Colonic mucosa (tissue), 4 donors: ENCODE results near the gene WLS. TPM values are rescaled to one million over a fixed set of nuclear protein-coding genes. Genes with fewer than 3 reads are reported as not detected.
A peak's percentile ranks its signal among the peaks of the same experiment; 100 is the strongest.

Experiments used
- DNase-seq: peaks from one replicate; pipeline ENCODE4 v3.0.0-alpha.2; 2020
- H3K27ac ChIP-seq: fragments of 200-600 bp; one replicate; pipeline ENCODE4 v1.8.0; 2021
- H3K27me3 ChIP-seq: fragments of 200-600 bp; one replicate; pipeline ENCODE4 v1.8.0; 2021
- H3K36me3 ChIP-seq: fragments of 200-600 bp; one replicate; pipeline ENCODE4 v1.8.0; 2021
- H3K4me1 ChIP-seq: fragments of 200-600 bp; one replicate; pipeline ENCODE4 v1.8.0; 2021; ENCODE audit warnings: mild to moderate bottlenecking
- H3K4me3 ChIP-seq: fragments of 200-600 bp; one replicate; pipeline ENCODE4 v1.8.0; 2021
- H3K9ac ChIP-seq, 2 donors: one replicate each; pipeline ENCODE4 v1.7.0; 2013; ENCODE audit warnings: control low read depth in 2 of 2, low read depth in 2 of 2, low read length in 2 of 2
- H3K9me3 ChIP-seq: fragments of 200-600 bp; one replicate; pipeline ENCODE4 v1.8.0; 2021
- intact Hi-C: fragments of 100-400 bp; cut with DNase I; formaldehyde crosslinking; loops from one replicate; pipeline ENCODE4 v1.14.1; 2022
- total RNA-seq, 2 donors: library from RNA; stranded (reverse); fragmentation: NEBNext Ultra II Directional in 1 of 2; extraction: Animal tissue kit (Norgen Biotek cat#: 25700) in 1 of 2; gene quantifications; one replicate each; pipeline ENCODE4 v1.2.1, GENCODE V29; 2021
- TF ChIP-seq, protein P1 (sequence below): fragments of 200-600 bp; IDR thresholded peaks from one replicate; pipeline ENCODE4 v1.8.0; 2022; ENCODE audit warnings: antibody characterized with exemption, mild to moderate bottlenecking
- donor health status: healthy.
- donor health status: DM: no; HTN: no; CAD: no.
- donor health status: DM: no; HTN: no; CAD: no.

The WLS gene
- total RNA-seq, 2 donors from 2014 or later, result 88.3 to 116 TPM

DNA sequence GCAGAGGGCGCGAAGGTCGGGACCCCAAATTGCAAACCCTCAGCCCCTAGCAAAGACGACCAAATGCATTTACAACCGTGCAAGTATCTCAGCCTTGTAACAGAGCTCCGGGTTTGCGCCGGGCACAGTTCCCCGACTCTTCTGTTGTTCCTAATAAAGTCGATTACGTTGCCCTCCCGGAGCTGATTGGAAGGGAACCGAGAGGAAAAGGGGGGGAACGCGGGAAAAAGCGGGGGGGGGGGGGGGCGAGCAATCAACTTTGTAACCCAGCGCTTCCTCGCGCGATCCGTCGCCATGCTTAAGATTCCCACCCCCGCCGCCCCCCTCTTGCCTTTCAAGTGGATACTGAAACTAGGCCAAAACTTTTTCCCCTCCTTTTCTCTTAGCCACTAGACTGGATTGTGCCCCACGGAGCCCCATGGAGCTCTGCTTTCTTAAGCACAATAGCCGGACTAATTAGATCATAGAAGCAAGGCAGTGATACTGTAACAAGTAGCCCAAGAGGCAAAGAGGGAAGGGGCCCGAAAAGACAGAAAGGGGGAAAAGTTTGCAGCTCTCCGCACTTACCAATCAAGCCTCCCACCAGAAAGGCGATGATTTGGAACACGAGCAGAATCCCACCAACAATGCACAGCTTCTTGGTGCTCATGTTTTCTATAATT lies 565 bp downstream of the WLS start:
- peak overlapping the region; percentile 62 for H3K27ac ChIP-seq
- H3K4me3 ChIP-seq, result peak overlapping the region; percentile 59
- H3K27me3 ChIP-seq, result no peaks in the 10 kb centered on the region
- H3K9ac ChIP-seq, result peak overlapping the region; percentile 74 to 97
- TF ChIP-seq, protein P1, sequence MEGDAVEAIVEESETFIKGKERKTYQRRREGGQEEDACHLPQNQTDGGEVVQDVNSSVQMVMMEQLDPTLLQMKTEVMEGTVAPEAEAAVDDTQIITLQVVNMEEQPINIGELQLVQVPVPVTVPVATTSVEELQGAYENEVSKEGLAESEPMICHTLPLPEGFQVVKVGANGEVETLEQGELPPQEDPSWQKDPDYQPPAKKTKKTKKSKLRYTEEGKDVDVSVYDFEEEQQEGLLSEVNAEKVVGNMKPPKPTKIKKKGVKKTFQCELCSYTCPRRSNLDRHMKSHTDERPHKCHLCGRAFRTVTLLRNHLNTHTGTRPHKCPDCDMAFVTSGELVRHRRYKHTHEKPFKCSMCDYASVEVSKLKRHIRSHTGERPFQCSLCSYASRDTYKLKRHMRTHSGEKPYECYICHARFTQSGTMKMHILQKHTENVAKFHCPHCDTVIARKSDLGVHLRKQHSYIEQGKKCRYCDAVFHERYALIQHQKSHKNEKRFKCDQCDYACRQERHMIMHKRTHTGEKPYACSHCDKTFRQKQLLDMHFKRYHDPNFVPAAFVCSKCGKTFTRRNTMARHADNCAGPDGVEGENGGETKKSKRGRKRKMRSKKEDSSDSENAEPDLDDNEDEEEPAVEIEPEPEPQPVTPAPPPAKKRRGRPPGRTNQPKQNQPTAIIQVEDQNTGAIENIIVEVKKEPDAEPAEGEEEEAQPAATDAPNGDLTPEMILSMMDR, result no peak
- peak; percentile 68 for DNase-seq
- H3K9me3 ChIP-seq, result no peaks in the 10 kb centered on the region
- H3K4me1 ChIP-seq, result no peaks in the 10 kb centered on the region
- no peaks in the 10 kb centered on the region for H3K36me3 ChIP-seq
- intact Hi-C loops, result loop anchor here (5.0 to 10.0 kb wide), 2 partner anchors 84 to 93 kb away; no protein-coding TSS in a partner anchor

- DNase-seq, result peak; percentile 47
- intact Hi-C loops, result loop anchor here (5.0 to 10.0 kb wide), 2 partner anchors 84 to 94 kb away; no protein-coding TSS in a partner anchor
- no peaks in the 10 kb centered on the region for H3K9me3 ChIP-seq
- H3K4me3 ChIP-seq, result peak overlapping the region; percentile 59
- peak overlapping the region; percentile 62 for H3K27ac ChIP-seq
- H3K36me3 ChIP-seq, result no peaks in the 10 kb centered on the region
- TF ChIP-seq, protein P1, result no peak
- H3K27me3 ChIP-seq, result no peaks in the 10 kb centered on the region
- H3K9ac ChIP-seq, result peak overlapping the region; percentile 74 to 97
- no peaks in the 10 kb centered on the region for H3K4me1 ChIP-seq
These were observed 1.3 kb downstream of the WLS start for GRCh38 chr1:68230901-68231626.

- peak overlapping the region; percentile 62 for H3K27ac ChIP-seq
- H3K9me3 ChIP-seq, result no peaks in the 10 kb centered on the region
- H3K4me1 ChIP-seq, result no peaks in the 10 kb centered on the region
- no peaks in the 10 kb centered on the region for H3K36me3 ChIP-seq
- H3K4me3 ChIP-seq, result peak overlapping the region; percentile 59
- TF ChIP-seq, protein P1, result no peak
- no peaks in the 10 kb centered on the region for H3K27me3 ChIP-seq
- peak overlapping the region; percentile 74 to 97 for H3K9ac ChIP-seq
- intact Hi-C loops, result loop anchor here (5.0 to 10.0 kb wide), 2 partner anchors 83 to 94 kb away; no protein-coding TSS in a partner anchor
- peak; percentile 47 for DNase-seq
These were observed 1.9 kb downstream of the WLS start for GRCh38 chr1:68230484-68230802.

DNA sequence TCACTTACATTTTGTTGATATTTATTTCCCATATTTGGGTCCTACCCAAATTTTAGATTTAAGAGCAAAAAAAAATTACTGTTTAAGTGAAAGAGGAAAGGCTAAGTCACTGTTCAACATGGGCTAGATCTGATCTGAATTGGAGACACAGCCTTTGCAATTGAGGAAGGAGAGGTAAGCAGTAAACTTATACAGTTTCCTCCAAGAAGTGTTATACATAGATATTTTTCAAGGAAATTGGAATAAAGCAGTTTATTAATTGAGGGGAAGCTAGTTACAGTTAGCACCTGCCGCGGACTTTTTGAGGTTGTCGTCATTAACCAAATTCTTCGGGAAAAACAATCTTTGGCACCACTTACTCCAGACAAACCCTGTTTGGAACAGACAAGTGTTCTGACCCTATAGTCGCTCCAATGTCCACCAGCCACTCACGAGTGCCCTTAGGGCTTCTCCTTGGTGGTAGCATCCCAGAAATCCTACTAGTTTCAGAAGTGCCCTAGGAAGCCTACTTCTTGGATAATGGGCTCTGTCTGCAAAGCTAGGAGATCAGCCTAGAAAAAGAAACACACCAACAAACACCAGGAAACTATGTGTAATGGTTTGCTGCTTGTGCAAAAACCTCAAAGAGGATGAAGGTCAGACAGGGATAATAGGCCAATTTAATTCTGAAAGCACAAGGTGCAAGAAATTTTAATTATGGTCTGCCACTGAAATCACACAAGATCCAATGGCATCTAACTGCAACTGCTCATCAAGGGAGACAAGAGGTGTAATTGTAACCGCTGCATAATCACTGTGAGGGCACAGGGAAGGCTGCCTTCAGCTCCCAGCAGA lies 2.5 kb downstream of the WLS start:
- Histone ChIP-seq H3K4me1 (no peaks in the 10 kb centered on the region), H3K36me3 (no peaks in the 10 kb centered on the region), H3K4me3 (peak overlapping the region; percentile 59), H3K27ac (peak overlapping the region; percentile 41), H3K27me3 (no peaks in the 10 kb centered on the region), H3K9ac (peak overlapping the region in 1 of 2 donors; percentile 97), H3K9me3 (no peaks in the 10 kb centered on the region)
- no peak for DNase-seq
- intact Hi-C loops, result loop anchor here (5.0 to 10.0 kb wide), 2 partner anchors 83 to 95 kb away; no protein-coding TSS in a partner anchor
- TF ChIP-seq, protein P1, result no peak

GRCh38 chr1:68228851-68229250 lies 3.5 kb downstream of the WLS start:
- Histone ChIP-seq H3K9ac (no peak overlapping the region), H3K4me3 (no peak overlapping the region), H3K9me3 (no peaks in the 10 kb centered on the region), H3K4me1 (no peaks in the 10 kb centered on the region), H3K27me3 (no peaks in the 10 kb centered on the region), H3K36me3 (no peaks in the 10 kb centered on the region), H3K27ac (peak overlapping the region; percentile 41)
- no peak for DNase-seq
- intact Hi-C loops, result no loop called here
- TF ChIP-seq, protein P1, result no peak
